LHCN-M2 (cell line): ENCODE data around the gene TTL. TPM values are rescaled to one million over a fixed set of nuclear protein-coding genes. Genes with fewer than 3 reads are reported as not detected.
"Not testable (repeated sequence)": the region's sequence is repeated elsewhere in the genome, so short reads cannot be mapped to it uniquely, and the experiment has no call there.

Source experiments
- DNase-seq: peaks from one replicate; pipeline ENCODE4 v3.0.0-alpha.2; 2012; ENCODE audit warnings: low read depth
- total RNA-seq: library from RNA; depleted of rRNA; stranded (reverse); fragments of >200 nt; gene quantifications from 2 replicates; pipeline ENCODE4 v1.2.3, GENCODE V29; 2014

Gene TTL
- total RNA-seq, 1 experiment from 2014 or later, result 57.6 TPM

DNA sequence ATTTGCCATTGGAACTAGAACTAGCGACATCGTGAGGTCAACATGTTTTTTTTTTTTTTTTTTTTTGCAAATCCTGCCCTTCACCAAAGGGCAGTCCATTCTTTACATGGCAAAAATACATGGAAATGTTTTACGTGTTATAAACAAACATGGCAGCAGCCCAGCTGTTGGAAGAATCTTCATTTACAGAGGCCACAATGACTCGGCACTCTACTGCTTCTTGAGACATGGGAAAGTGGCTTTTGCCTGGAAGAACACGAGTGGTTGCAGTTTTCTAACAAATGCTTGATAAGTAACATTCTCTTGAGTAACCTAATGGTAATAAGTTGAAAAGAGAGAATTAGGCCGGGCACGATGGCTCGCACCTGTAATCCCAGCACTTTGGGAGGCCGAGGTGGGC, 37.5 kb downstream of the TTL start:
- DNase-seq, result peak; percentile 13

- no peak for DNase-seq
These were observed 38.4 kb downstream of the TTL start for GRCh38 chr2:112520234-112520783.

GRCh38 chr2:112523291-112523777, 41.4 kb downstream of the TTL start:
- DNase-seq, result no peak

DNA sequence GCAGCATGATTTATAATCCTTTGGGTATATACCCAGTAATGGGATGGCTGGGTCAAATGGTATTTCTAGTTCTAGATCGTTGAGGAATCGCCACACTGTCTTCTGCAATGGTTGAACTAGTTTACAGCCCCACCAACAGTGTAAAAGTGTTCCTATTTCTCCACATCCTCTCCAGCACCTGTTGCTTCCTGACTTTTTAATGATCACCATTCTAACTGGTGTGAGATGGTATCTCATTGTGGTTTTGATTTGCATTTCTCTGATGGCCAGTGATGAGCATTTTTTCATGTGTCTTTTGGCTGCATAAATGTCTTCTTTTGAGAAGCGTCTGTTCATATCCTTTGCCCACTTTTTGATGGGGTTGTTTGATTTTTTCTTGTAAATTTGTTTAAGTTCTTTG, 42.3 kb downstream of the TTL start:
- DNase-seq, result not testable (repeated sequence)

GRCh38 chr2:112528541-112528940, 46.6 kb downstream of the TTL start:
- no peak for DNase-seq

GRCh38 chr2:112529757-112530156, 47.8 kb downstream of the TTL start:
- no peak for DNase-seq

DNA sequence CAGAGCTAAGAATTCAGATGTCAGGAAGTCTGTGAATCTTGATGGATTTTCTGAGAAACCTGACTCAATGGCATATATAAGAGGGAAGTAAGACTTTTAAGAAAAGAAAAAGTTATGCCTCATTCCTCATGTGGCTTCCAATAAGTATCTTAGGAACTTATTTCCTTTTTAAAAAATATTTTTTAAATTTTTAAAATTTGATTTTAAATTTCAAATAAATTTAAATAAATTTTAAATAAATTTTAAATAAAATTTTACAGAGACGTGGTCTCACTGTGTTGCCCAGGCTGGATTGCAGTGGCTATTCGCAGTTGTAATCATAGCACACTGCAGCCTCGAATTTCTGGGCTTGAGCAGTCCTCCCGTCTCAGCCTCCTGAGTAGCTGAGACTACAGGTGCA, 48.8 kb downstream of the TTL start:
- no peak for DNase-seq

- DNase-seq, result no peak
These were observed 52.9 kb downstream of the TTL start for GRCh38 chr2:112534826-112535225.

DNA sequence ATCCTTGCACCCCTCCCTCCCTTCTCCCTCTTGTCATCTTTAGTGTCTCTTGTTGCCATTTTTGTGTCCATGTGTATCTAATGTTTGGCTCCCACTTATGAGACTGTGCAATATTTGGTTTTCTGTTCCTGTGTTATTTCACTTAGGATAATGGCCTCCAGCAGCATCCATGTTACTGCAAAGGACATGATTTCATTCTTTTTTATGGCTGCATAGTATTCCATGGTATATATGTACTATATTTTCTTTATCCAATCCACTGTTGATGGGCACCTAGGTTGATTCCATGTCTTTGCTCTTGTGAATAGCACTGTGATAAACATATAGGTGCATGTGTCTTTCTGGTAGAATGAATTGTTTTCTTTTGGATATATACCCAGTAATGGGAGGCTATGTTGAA, 54.7 kb downstream of the TTL start:
- not testable (repeated sequence) for DNase-seq

DNA sequence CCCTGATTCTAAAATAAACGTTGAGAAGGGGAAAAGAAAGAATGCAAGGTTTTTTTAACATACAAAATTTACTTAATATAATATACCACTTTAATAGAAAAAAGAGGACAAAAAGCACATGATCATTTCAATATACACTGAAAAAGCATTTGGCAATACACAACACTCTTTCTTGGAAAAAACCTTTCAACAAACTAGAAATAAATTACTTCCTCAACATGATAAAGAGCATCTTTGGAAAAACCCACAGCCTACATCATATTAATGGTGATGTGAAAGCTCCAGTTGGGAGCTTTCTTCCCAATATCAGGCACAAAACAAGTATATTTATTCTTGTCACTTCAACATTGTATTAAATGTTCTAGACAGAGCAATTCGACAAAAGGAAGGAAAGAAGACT, 57.4 kb downstream of the TTL start:
- DNase-seq, result no peak

- no peak for DNase-seq
These were observed 59.0 kb downstream of the TTL start for GRCh38 chr2:112540906-112541305.

DNA sequence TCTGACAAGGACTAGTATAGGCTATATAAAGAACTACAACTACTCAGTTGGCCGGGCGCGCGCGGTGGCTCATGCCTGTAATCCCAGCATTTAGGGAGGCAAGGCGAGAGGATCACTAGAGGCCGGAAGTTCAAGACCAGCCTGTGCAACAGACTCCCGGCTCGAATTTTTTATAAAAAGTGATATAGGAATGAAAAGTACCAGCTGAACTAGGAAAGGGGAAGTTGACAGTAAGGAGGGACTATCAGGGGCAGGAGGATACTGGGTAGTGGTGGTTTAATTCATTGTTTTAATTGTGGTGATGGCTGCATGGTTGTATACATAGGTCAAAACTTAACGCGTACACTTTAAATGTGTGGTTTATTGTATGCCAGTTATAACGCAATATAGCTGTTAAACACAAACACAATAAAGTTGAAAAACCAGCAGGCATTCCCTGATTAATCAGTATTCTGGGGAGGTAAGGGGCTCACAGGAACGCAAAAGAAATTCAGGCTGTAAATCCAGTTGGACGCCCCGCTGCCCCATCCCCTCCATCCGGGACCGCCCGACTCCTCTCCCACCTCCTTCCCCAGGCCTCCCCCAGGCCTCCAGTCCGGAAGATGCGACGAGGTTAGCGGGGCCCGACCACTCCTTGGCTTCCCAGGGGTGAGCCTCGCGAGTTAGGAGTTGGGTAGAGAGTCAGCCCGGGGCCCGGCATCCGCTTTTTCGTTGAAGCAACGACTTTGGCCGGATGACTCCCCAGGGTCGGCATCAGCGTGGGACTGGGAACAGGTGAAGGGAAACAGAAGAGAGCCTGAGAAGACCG, 59.6 kb downstream of the TTL start:
- DNase-seq, result no peak

- peak; percentile 78 for DNase-seq
These were observed 60.4 kb downstream of the TTL start, which contains the start of gene POLR1B for GRCh38 chr2:112542123-112542983. Gene POLR1B, plus strand, starts transcription at chr2:112542465. Its CDS starts 30 bp downstream, at chr2:112542495.

DNA sequence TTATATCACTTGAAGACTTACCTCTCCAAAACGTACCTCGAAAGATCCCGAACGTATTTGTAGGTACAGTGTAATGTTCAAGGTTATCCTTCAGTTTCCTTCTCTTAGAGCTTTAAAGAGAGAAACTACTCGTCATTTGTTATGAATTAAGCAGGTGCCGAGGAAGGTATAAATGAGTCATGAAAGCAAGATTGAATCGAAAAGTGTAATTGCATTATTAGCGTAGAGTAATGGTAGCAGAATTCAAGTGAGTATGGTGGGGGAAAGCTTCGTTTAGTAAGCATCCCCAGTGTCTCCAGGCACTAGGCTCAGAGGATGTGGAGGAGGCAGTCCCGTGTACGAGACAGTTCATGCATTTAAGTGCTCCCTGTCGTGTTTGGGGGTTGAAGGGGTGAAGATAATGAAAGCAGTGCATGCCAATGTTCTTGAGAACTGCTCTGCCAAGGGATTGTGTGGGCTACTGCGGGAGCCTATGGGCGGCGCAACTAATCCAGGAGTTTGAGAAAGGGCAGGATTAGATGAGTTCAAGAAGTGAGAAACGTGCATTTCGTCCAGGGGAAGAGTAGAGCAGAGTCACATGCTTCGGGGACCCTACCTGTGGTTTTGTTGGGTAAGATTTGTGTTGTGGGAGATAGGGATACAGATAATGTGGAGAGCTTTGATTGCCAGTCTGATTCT, 61.2 kb downstream of the TTL start:
- peak; percentile 18 for DNase-seq

DNA sequence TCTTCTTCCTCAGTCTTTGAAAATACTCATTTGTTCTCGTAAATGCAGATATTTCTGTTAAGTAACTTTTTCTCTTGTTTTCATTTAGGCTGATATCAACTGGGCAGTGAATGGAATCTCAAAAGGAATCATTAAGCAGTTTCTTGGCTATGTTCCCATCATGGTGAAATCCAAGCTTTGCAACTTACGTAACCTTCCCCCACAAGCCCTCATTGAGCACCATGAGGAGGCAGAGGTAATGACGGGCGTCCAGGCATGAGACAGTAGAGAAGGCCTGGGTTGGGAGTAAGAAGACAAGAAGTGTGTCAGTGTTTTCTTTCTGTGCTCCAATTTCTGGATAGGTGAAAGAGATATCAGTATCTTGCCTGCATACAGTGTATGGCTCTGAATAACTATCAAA, 65.4 kb downstream of the TTL start:
- DNase-seq, result peak; percentile 38

- DNase-seq, result no peak
These were observed 67.0 kb downstream of the TTL start for GRCh38 chr2:112548980-112549379.

DNA sequence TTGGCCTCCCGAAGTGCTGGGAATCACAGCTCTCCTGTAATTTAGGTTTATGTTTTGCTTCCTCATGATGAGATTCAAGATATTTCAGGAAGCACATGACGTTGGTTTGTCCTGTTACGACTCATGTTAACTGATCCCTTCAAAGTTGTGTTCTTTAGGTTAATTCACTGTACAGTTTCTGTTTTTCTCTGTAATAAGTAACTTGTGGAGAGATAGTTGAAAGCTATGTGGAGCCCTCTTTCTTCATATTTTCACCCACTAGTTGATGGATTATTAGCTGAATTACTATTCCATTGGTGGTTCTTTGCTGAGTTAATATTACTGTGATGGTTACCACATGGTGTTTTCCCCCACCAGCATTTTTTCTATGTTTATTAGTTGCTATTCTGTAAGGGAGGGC, 84.1 kb downstream of the TTL start:
- no peak for DNase-seq

DNA sequence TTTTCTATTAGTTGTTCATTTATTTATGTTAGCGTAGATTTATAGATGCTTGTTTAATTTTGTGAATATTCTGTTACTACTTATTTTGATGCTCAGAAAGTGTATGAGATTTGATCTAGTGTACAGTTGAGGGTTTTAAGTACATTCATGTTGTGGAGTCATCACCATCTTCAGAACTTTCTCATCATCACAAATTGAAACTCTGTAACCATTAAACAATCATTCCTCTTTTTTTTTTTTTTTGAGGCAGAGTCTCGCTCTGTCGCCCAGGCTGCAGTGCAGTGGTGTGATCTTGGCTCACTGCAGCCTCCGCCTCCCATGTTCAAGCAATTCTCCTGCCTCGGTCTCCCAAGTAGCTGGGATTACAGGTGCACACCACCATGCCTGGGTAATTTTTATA, 84.6 kb downstream of the TTL start:
- not testable (repeated sequence) for DNase-seq

- no peak for DNase-seq
These were observed 90.0 kb downstream of the TTL start for GRCh38 chr2:112572005-112572404.

- peak; percentile 57 for DNase-seq
These were observed 95.8 kb downstream of the TTL start for GRCh38 chr2:112577756-112578155.

GRCh38 chr2:112579241-112579640, 97.3 kb downstream of the TTL start:
- peak; percentile 81 for DNase-seq

DNA sequence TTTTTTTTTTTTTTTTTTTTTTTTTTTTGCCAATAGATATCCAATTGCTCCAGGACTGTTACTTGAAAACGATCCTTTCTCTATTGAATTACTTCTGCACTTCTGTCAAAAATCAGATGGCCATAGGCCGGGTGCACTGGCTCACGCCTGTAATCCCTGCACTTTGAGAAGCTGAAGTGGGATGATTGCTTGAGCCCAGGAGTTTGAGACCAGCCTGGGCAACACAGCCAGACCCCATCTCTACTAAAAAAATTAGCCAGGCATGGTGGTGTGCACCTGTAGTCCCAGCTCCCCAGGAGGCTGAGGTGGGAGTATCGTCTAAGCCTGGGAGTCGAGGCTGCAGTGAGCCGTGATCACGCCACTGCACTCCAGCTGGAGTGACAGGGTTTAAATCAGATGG, 98.1 kb downstream of the TTL start:
- DNase-seq, result no peak
